Loucy (cell line): ENCODE results near the gene KLF16.

Experiments
- H2AFZ ChIP-seq: fragments of 200-600 bp; sonication (generic); 2 replicates; pipeline ENCODE4 v1.6.0; 2016; ENCODE audit warnings: antibody characterized with exemption, mild to moderate bottlenecking, low read length, moderate library complexity
- H3F3A ChIP-seq: fragments of 200-600 bp; 2 replicates; pipeline ENCODE4 v1.6.0; 2016; ENCODE audit warnings: antibody characterized with exemption, low read depth, mild to moderate bottlenecking
- H3K27me3 ChIP-seq: fragments of 200-600 bp; sonication (generic); 2 replicates; pipeline ENCODE4 v1.6.1; 2014; ENCODE audit warnings: low read length, mild to moderate bottlenecking; ENCODE audit not compliant: insufficient read depth, poor library complexity, severe bottlenecking
- H3K36me3 ChIP-seq: fragments of 200-600 bp; sonication (generic); 2 replicates; pipeline ENCODE4 v1.6.1; 2016; ENCODE audit warnings: low read length; ENCODE audit not compliant: insufficient read depth
- H3K4me1 ChIP-seq: fragments of 200-600 bp; sonication (generic); 2 replicates; pipeline ENCODE4 v1.5.1; 2014; ENCODE audit warnings: low read length, mild to moderate bottlenecking; ENCODE audit not compliant: insufficient read depth, poor library complexity, severe bottlenecking
- H3K4me2 ChIP-seq: fragments of 200-600 bp; sonication (generic); 2 replicates; pipeline ENCODE4 v1.6.0; 2014; ENCODE audit warnings: antibody characterized with exemption, low read length, low read depth, mild to moderate bottlenecking; ENCODE audit not compliant: poor library complexity, severe bottlenecking
- H3K4me3 ChIP-seq: fragments of 200-600 bp; sonication (generic); 2 replicates; pipeline ENCODE4 v1.5.1; 2014; ENCODE audit warnings: low read length, mild to moderate bottlenecking, mixed read lengths; ENCODE audit not compliant: poor library complexity, severe bottlenecking
- H3K79me2 ChIP-seq: fragments of 200-600 bp; sonication (generic); 2 replicates; pipeline ENCODE4 v1.6.1; 2014; ENCODE audit warnings: low read length; ENCODE audit not compliant: insufficient read depth
- H3K9ac ChIP-seq: fragments of 200-600 bp; sonication (generic); 2 replicates; pipeline ENCODE4 v1.6.0; 2014; ENCODE audit warnings: mild to moderate bottlenecking, low read depth, low read length, moderate library complexity; ENCODE audit not compliant: poor library complexity, severe bottlenecking
- H3K9me2 ChIP-seq: fragments of 200-600 bp; sonication (generic); replicated peaks from 2 replicates; pipeline ENCODE4 v1.6.1; 2016; ENCODE audit warnings: low read depth, low read length, mixed read lengths
- H3K9me3 ChIP-seq: fragments of 200-600 bp; sonication (generic); 2 replicates; pipeline ENCODE4 v1.6.1; 2014; ENCODE audit warnings: mild to moderate bottlenecking, antibody characterized with exemption, low read length, low read depth; ENCODE audit not compliant: insufficient read depth
- H4K20me1 ChIP-seq: fragments of 200-600 bp; sonication (generic); 2 replicates; pipeline ENCODE4 v1.6.0; 2014; ENCODE audit warnings: antibody characterized with exemption, low read length, mild to moderate bottlenecking; ENCODE audit not compliant: insufficient read depth, poor library complexity, severe bottlenecking
- CTCF ChIP-seq: fragments of 200-600 bp; sonication (generic); conservative IDR thresholded peaks from 2 replicates; pipeline ENCODE4 v1.5.1; 2014; ENCODE audit warnings: mild to moderate bottlenecking, antibody characterized with exemption, low read length
- EZH2phosphoT487 ChIP-seq: fragments of 200-600 bp; IDR thresholded peaks from 2 replicates; pipeline ENCODE4 v1.6.1; 2018; ENCODE audit warnings: antibody characterized with exemption, mild to moderate bottlenecking, moderate library complexity, borderline replicate concordance

The KLF16 gene

GRCh38 chr19:1905863-1906375 lies 42.5 kb upstream of the KLF16 start:
- Histone ChIP-seq H3K79me2 (peaks cover 45% of the 10 kb centered on the region), H3K4me1 (peaks cover 4% of the 10 kb centered on the region), H3K4me2 (peak overlapping the region; percentile 84), H3K9me2 (no peaks in the 10 kb centered on the region), H3K9me3 (no peaks in the 10 kb centered on the region), H4K20me1 (peaks cover 10% of the 10 kb centered on the region), H3F3A (no peaks in the 10 kb centered on the region), H3K36me3 (no peaks in the 10 kb centered on the region), H3K9ac (peak overlapping the region; percentile 71), H2AFZ (no peak overlapping the region), H3K4me3 (peak overlapping the region; percentile 93), H3K27me3 (no peaks in the 10 kb centered on the region)
- no peak for TF ChIP-seq CTCF
- TF ChIP-seq EZH2phosphoT487: no peak

GRCh38 chr19:1905110-1905862 lies 41.9 kb upstream of the KLF16 start, which contains the start of the genes ADAT3 and SCAMP4:
Gene ADAT3 (plus strand): TSS chr19:1905399. CDS start chr19:1912048, 6,649 bp downstream.
Gene SCAMP4 (plus strand): TSS chr19:1905399. CDS start chr19:1915020, 9,621 bp downstream.
- Histone ChIP-seq H3K4me2 (peak within 1 kb of the TSS; percentile 84), H3K9me2 (no peaks in the 10 kb centered on the region), H3K36me3 (no peaks in the 10 kb centered on the region), H3K4me3 (peak within 1 kb of the TSS; percentile 93), H3K4me1 (peaks cover 4% of the 10 kb centered on the region), H3F3A (no peaks in the 10 kb centered on the region), H3K9me3 (no peaks in the 10 kb centered on the region), H3K27me3 (no peaks in the 10 kb centered on the region), H2AFZ (peak within 1 kb of the TSS; percentile 92), H3K9ac (peak within 1 kb of the TSS; percentile 71), H3K79me2 (peaks cover 43% of the 10 kb centered on the region), H4K20me1 (peaks cover 10% of the 10 kb centered on the region)
- TF ChIP-seq EZH2phosphoT487 (no peak), CTCF (no peak)

- Histone ChIP-seq H3K36me3 (no peaks in the 10 kb centered on the region), H3K79me2 (peaks cover 38% of the 10 kb centered on the region), H3K9me2 (no peaks in the 10 kb centered on the region), H3K27me3 (no peaks in the 10 kb centered on the region), H3K4me3 (peak overlapping the region; percentile 93), H2AFZ (peak overlapping the region; percentile 85), H3K9ac (peak overlapping the region; percentile 71), H3F3A (no peaks in the 10 kb centered on the region), H3K9me3 (no peaks in the 10 kb centered on the region), H3K4me2 (peak overlapping the region; percentile 54), H3K4me1 (peaks cover 4% of the 10 kb centered on the region), H4K20me1 (peaks cover 5% of the 10 kb centered on the region)
- no peak for TF ChIP-seq CTCF
- TF ChIP-seq EZH2phosphoT487: no peak
These were observed 41.4 kb upstream of the KLF16 start for GRCh38 chr19:1904860-1905109.
